ENCODE results near the gene RABL6. TPM values are rescaled to one million over a fixed set of nuclear protein-coding genes. Genes with fewer than 3 reads are reported as not detected.
"Not testable (repeated sequence)": the region's sequence is repeated elsewhere in the genome, so short reads cannot be mapped to it uniquely, and the experiment has no call there.

Gene RABL6
- total RNA-seq, 1 donor from 2014 or later, result 198 TPM

GRCh38 chr9:136835932-136836904, 28.5 kb downstream of the RABL6 start:
- no peak for TF ChIP-seq CTCF (conservative IDR thresholded peaks at IDR 0.05)
- H3K4me1 Mint-ChIP-seq, result peaks cover 9% of the 10 kb centered on the region
- no peak overlapping the region for H3K27ac Mint-ChIP-seq (ENCODE audit: unreplicated experiment)
- H3K36me3 Mint-ChIP-seq (ENCODE audit: low read depth), result peaks cover 4% of the 10 kb centered on the region
- peaks cover 10% of the 10 kb centered on the region for H3K27me3 Mint-ChIP-seq (ENCODE audit: low read depth)
- H3K4me3 Mint-ChIP-seq, result peak overlapping the region; percentile 19
- DNase-seq (ENCODE audit: low read depth, low spot score), result no peak
- H3K9me3 Mint-ChIP-seq, result no peaks in the 10 kb centered on the region

- Mint-ChIP-seq H3K4me1 (peaks cover 17% of the 10 kb centered on the region), H3K4me3 (no peak overlapping the region), H3K27ac (ENCODE audit: unreplicated experiment) (no peak overlapping the region), H3K9me3 (no peaks in the 10 kb centered on the region), H3K36me3 (ENCODE audit: low read depth) (peaks cover 4% of the 10 kb centered on the region), H3K27me3 (ENCODE audit: low read depth) (peaks cover 18% of the 10 kb centered on the region)
- DNase-seq (ENCODE audit: low read depth, low spot score), result no peak
- TF ChIP-seq CTCF (conservative IDR thresholded peaks at IDR 0.05), result no peak
These were observed 29.6 kb downstream of the RABL6 start for GRCh38 chr9:136837146-136837855.

- not testable (repeated sequence) for DNase-seq (ENCODE audit: low read depth, low spot score); H3K9me3 Mint-ChIP-seq; H3K27ac Mint-ChIP-seq (ENCODE audit: unreplicated experiment); H3K36me3 Mint-ChIP-seq (ENCODE audit: low read depth); H3K4me3 Mint-ChIP-seq
- Mint-ChIP-seq H3K4me1 (peaks cover 19% of the 10 kb centered on the region), H3K27me3 (ENCODE audit: low read depth) (peaks cover 20% of the 10 kb centered on the region)
These were observed 30.1 kb downstream of the RABL6 start for GRCh38 chr9:136837856-136838277.

- H3K27ac Mint-ChIP-seq (ENCODE audit: unreplicated experiment), result no peak overlapping the region
- TF ChIP-seq CTCF (conservative IDR thresholded peaks at IDR 0.05), result no peak
- peaks cover 19% of the 10 kb centered on the region for H3K4me1 Mint-ChIP-seq
- H3K36me3 Mint-ChIP-seq (ENCODE audit: low read depth), result peaks cover 4% of the 10 kb centered on the region
- DNase-seq (ENCODE audit: low read depth, low spot score), result no peak
- no peaks in the 10 kb centered on the region for H3K9me3 Mint-ChIP-seq
- H3K27me3 Mint-ChIP-seq (ENCODE audit: low read depth), result peaks cover 23% of the 10 kb centered on the region
- peak overlapping the region; percentile 38 for H3K4me3 Mint-ChIP-seq
These were observed 30.8 kb downstream of the RABL6 start for GRCh38 chr9:136838314-136839228.

- DNase-seq (ENCODE audit: low read depth, low spot score), result no peak
- H3K27ac Mint-ChIP-seq (ENCODE audit: unreplicated experiment), result peak overlapping the region; percentile 96
- peaks cover 19% of the 10 kb centered on the region for H3K4me1 Mint-ChIP-seq
- peak overlapping the region; percentile 84 for H3K4me3 Mint-ChIP-seq
- H3K27me3 Mint-ChIP-seq (ENCODE audit: low read depth), result peaks cover 24% of the 10 kb centered on the region
- H3K36me3 Mint-ChIP-seq (ENCODE audit: low read depth), result peaks cover 4% of the 10 kb centered on the region
- no peaks in the 10 kb centered on the region for H3K9me3 Mint-ChIP-seq
- TF ChIP-seq CTCF (conservative IDR thresholded peaks at IDR 0.05), result no peak
These were observed 31.7 kb downstream of the RABL6 start for GRCh38 chr9:136839229-136840139.

All from neural crest cell (in vitro differentiated cells).